ENCODE data around the gene RIBC2. TPM values are rescaled to one million over a fixed set of nuclear protein-coding genes. Genes with fewer than 3 reads are reported as not detected.
"Not testable (repeated sequence)": the region's sequence is repeated elsewhere in the genome, so short reads cannot be mapped to it uniquely, and the experiment has no call there.

RIBC2 gene
- total RNA-seq, 2 donors from 2014 or later, result not detected

DNA sequence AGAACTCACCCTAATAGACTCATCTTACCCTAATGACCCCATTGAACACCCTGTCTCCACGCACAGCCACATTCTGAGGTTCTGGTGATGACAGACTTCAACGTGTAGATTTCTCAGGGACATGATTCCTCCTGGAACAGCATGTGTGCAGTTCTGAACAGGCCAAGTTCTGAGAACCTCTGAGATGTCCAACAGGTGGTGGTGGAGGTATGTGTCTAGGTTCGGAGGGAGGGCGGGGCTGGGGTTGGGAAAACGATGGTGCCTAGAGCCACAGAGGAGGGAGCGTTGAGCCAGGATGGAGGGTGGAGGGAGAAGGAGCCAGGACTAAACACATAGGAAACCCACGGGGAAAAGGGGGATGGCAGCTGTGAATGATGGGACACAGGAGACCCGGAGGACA lies 45.7 kb downstream of the RIBC2 start:
- no peak for DNase-seq (ENCODE audit: low spot score)
- H3K27me3 ChIP-seq, result no peaks in the 10 kb centered on the region
- H3K36me3 ChIP-seq, result no peaks in the 10 kb centered on the region
- H3K4me1 ChIP-seq, result peaks cover 0 to 4% of the 10 kb centered on the region in 2 donors
- H3K9me3 ChIP-seq, result no peaks in the 10 kb centered on the region
- peak overlapping the region; percentile 16 to 81 for H3K27ac ChIP-seq
- no peak overlapping the region for H3K4me3 ChIP-seq
- TF ChIP-seq, protein P1, sequence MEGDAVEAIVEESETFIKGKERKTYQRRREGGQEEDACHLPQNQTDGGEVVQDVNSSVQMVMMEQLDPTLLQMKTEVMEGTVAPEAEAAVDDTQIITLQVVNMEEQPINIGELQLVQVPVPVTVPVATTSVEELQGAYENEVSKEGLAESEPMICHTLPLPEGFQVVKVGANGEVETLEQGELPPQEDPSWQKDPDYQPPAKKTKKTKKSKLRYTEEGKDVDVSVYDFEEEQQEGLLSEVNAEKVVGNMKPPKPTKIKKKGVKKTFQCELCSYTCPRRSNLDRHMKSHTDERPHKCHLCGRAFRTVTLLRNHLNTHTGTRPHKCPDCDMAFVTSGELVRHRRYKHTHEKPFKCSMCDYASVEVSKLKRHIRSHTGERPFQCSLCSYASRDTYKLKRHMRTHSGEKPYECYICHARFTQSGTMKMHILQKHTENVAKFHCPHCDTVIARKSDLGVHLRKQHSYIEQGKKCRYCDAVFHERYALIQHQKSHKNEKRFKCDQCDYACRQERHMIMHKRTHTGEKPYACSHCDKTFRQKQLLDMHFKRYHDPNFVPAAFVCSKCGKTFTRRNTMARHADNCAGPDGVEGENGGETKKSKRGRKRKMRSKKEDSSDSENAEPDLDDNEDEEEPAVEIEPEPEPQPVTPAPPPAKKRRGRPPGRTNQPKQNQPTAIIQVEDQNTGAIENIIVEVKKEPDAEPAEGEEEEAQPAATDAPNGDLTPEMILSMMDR (IDR thresholded peaks at IDR 0.05), result no peak

DNA sequence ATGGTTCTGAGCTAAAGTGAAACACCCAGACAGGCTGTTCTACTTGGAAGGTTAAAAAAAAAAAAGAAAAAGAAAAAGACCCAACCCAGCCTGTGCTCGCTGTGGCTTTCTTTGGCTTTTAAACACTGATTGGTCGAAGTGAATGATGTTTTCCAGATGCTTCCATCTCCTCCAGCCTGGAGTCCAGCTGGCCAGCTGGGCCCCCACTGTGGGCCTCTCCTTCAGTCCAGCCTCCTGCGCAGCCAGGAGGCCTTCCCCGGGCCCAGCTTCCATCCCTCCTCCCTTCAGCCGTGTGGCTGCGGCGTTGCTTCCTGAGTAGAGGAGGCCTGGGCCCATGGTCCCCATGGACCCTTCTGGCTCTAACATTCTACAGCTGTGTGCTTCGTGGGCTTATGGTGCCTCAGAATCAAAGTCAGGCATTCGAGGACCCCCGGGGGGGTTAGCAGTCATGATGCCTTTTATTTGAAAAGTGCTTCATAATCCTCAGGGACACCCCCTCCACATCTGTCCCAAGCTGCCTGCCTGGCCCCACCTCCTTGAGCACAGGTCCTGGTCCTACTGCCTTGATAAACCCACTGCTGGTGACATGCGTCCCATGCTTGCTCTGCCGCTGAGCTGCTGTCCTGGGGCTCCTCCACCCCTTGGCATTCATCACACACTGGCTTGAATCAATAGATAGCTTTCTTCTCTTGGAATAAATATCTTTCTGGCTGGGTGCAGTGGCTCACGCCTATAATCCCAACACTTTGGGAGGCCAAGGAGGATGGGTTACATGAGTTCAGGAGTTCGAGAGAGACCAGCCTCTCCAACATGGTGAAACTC lies 47.0 kb downstream of the RIBC2 start:
- TF ChIP-seq, protein P1 (IDR thresholded peaks at IDR 0.05), result no peak
- H3K4me3 ChIP-seq, result no peak overlapping the region
- no peaks in the 10 kb centered on the region for H3K27me3 ChIP-seq
- DNase-seq (ENCODE audit: low spot score), result peak; percentile 75
- no peaks in the 10 kb centered on the region for H3K9me3 ChIP-seq
- H3K36me3 ChIP-seq, result no peaks in the 10 kb centered on the region
- peak overlapping the region; percentile 16 to 81 for H3K27ac ChIP-seq
- H3K4me1 ChIP-seq, result peaks cover 0 to 4% of the 10 kb centered on the region in 2 donors

DNA sequence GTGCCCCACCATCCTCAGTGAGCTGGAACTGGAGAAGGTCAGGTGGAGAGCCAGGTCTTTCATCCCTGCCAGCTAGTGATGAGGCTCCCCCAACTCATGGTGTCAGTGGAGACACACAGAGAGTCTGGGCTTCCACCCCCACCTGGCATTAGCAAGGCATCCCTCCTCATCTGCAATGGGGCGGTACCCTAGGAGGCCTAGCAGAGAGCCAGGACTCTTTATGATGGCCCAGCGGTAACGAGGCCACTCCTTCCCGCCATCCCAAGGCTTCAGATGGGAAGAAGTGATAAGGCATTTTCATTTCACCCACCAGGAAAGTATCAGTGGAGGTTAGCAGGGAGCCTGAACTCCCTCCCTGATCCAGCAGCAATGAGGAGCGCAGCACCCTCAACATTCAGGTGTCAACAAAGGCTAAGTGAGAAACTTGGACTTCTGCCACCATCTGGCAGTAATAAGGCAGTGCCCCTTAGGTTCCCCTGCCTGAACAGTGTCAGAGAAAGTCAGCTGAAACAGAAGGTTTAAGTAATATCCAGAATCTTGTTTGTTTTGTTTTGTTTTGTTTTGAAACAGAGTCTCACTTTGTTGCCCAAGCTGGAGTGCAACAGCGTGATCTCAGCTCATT lies 48.7 kb downstream of the RIBC2 start:
- H3K4me3 ChIP-seq, result no peak overlapping the region
- H3K27me3 ChIP-seq, result no peaks in the 10 kb centered on the region
- no peak for DNase-seq (ENCODE audit: low spot score)
- H3K36me3 ChIP-seq, result no peaks in the 10 kb centered on the region
- peaks cover 0 to 7% of the 10 kb centered on the region in 2 donors for H3K9me3 ChIP-seq
- TF ChIP-seq, protein P1 (IDR thresholded peaks at IDR 0.05), result no peak
- peaks cover 0 to 4% of the 10 kb centered on the region in 2 donors for H3K4me1 ChIP-seq
- H3K27ac ChIP-seq, result no peak overlapping the region

DNA sequence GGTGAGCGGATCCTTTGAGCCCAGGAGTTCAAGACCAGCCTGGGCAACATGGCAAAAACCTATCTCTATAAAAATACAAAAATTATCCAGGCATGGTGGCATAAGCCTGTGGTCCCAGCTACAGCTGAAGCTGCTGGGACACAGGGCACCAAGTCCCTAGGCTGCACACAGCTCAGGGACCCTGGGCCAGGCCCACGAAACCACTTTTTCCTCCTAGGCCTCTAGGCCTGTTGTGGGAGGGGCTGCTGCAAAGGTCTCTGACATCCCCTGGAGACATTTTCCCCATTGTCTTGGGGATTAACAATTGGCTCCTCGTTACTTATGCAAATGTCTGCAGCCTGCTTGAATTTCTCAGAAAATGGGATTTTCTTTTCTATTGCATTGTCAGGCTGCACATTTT lies 50.2 kb downstream of the RIBC2 start:
- not testable (repeated sequence) for H3K4me1 ChIP-seq; H3K4me3 ChIP-seq; H3K36me3 ChIP-seq; H3K9me3 ChIP-seq; DNase-seq (ENCODE audit: low spot score); H3K27ac ChIP-seq; H3K27me3 ChIP-seq

DNA sequence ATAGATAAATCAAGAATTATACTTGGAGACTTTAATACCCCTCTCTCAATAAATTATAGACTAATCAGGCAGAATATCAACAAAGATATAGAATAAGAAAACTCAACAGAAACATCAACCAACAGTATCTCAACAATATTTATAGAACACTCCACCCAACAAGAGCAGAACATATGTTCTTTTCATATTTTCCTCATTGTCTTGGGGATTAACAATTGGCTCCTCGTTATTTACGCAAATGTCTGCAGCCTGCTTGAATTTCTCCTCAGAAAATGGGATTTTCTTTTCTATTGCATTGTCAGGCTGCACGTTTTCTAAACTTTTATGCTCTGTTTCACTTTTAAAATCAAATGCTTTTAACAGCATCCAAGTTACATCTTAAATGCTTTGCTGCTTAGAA lies 52.1 kb downstream of the RIBC2 start:
- H3K27me3 ChIP-seq, result no peaks in the 10 kb centered on the region
- no peak overlapping the region for H3K27ac ChIP-seq
- H3K4me1 ChIP-seq, result no peaks in the 10 kb centered on the region
- TF ChIP-seq, protein P1 (IDR thresholded peaks at IDR 0.05), result no peak
- H3K36me3 ChIP-seq, result no peaks in the 10 kb centered on the region
- no peak for DNase-seq (ENCODE audit: low spot score)
- H3K9me3 ChIP-seq, result peaks cover 0 to 7% of the 10 kb centered on the region in 2 donors
- no peak overlapping the region for H3K4me3 ChIP-seq

DNA sequence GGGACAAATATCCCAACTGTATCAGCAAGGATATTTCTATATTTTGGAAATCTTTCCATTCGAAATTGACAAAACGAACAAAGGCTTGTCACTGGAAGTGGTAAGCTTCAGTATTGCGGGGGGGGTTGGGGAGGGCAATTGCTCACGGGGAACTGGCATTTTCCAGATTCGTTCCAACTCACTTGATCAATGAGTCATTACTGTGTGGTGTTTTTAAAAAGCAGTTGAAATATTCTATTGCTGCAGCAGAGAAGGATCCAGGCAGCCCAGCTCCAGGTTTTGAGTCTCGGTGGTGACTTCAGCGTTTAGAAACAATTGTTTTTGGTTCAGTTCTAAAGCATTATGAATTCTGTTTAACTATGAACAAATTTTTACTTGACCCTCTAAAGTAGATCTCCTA lies 55.4 kb downstream of the RIBC2 start:
- Histone ChIP-seq H3K4me3 (no peak overlapping the region), H3K27me3 (no peaks in the 10 kb centered on the region), H3K9me3 (peaks cover 0 to 7% of the 10 kb centered on the region in 2 donors), H3K4me1 (peaks cover 0 to 4% of the 10 kb centered on the region in 2 donors), H3K27ac (peak overlapping the region in 1 of 2 donors; percentile 38), H3K36me3 (no peaks in the 10 kb centered on the region)
- TF ChIP-seq, protein P1 (IDR thresholded peaks at IDR 0.05), result no peak
- no peak for DNase-seq (ENCODE audit: low spot score)

Measured in right atrium auricular region (tissue), 2 donors.